Right atrium auricular region (tissue), 2 donors: Measurements from ENCODE around the gene LRRC7. TPM values are rescaled to one million over a fixed set of nuclear protein-coding genes. Genes with fewer than 3 reads are reported as not detected.

Experiments
- DNase-seq: peaks from one replicate; pipeline ENCODE4 v3.0.0-alpha.2; 2019; ENCODE audit warnings: low spot score
- H3K27ac ChIP-seq, 2 donors: fragments of 200-600 bp; sonication (generic); 1 replicate in 1 of 2; 2 replicates in 1 of 2; pipeline ENCODE4 v1.5.1; 2016 to 2019
- H3K27me3 ChIP-seq, 2 donors: fragments of 200-600 bp; sonication (generic); one replicate each; pipeline versions ENCODE4 v1.5.1 to v1.6.0; 2017 to 2019
- H3K36me3 ChIP-seq: fragments of 200-600 bp; sonication (generic); one replicate; pipeline ENCODE4 v1.5.1; 2016
- H3K4me1 ChIP-seq, 2 donors: fragments of 200-600 bp; sonication (generic); one replicate each; pipeline versions ENCODE4 v1.5.1 to v1.6.0; 2017 to 2019
- H3K4me3 ChIP-seq, 2 donors: fragments of 200-600 bp; sonication (generic); 1 replicate in 1 of 2; 2 replicates in 1 of 2; pipeline ENCODE4 v1.5.1; 2017 to 2019; ENCODE audit warnings: mild to moderate bottlenecking in 1 of 2, moderate library complexity in 1 of 2
- H3K9me3 ChIP-seq, 2 donors: fragments of 200-600 bp; sonication (generic); one replicate each; pipeline ENCODE4 v1.5.1; 2019
- CTCF ChIP-seq, 2 donors: fragments of 200-600 bp; sonication (generic); IDR thresholded peaks; one replicate each; pipeline ENCODE4 v1.5.1; 2019; ENCODE audit warnings: antibody characterized with exemption in 2 of 2
- total RNA-seq, 2 donors: library from RNA; depleted of rRNA; stranded (reverse); fragments of >200 nt; gene quantifications; one replicate each; pipeline ENCODE4 v1.1.0, GENCODE V29; 2016

The LRRC7 gene
- total RNA-seq, 2 donors from 2014 or later = 0.75 to 14.3 TPM

GRCh38 chr1:69639159-69639558, 71.4 kb downstream of the LRRC7 start:
- no peak for DNase-seq
- Histone ChIP-seq H3K9me3 (no peaks in the 10 kb centered on the region), H3K4me3 (no peak overlapping the region), H3K36me3 (no peaks in the 10 kb centered on the region), H3K27me3 (no peaks in the 10 kb centered on the region), H3K4me1 (no peaks in the 10 kb centered on the region), H3K27ac (no peak overlapping the region)
- no peak for TF ChIP-seq CTCF (IDR thresholded peaks at IDR 0.05)

GRCh38 chr1:69643266-69643665, 75.5 kb downstream of the LRRC7 start:
- Histone ChIP-seq H3K27ac (no peak overlapping the region), H3K27me3 (no peaks in the 10 kb centered on the region), H3K36me3 (no peaks in the 10 kb centered on the region), H3K9me3 (no peaks in the 10 kb centered on the region), H3K4me1 (no peaks in the 10 kb centered on the region), H3K4me3 (no peak overlapping the region)
- TF ChIP-seq CTCF (IDR thresholded peaks at IDR 0.05) = no peak
- DNase-seq = no peak

GRCh38 chr1:69645477-69645876, 77.8 kb downstream of the LRRC7 start:
- no peak for TF ChIP-seq CTCF (IDR thresholded peaks at IDR 0.05)
- no peaks in the 10 kb centered on the region for H3K27me3 ChIP-seq
- no peak for DNase-seq
- H3K27ac ChIP-seq = no peak overlapping the region
- H3K36me3 ChIP-seq = no peaks in the 10 kb centered on the region
- H3K4me3 ChIP-seq = no peak overlapping the region
- no peaks in the 10 kb centered on the region for H3K9me3 ChIP-seq
- no peaks in the 10 kb centered on the region for H3K4me1 ChIP-seq

- no peaks in the 10 kb centered on the region for H3K36me3 ChIP-seq
- H3K27ac ChIP-seq = no peak overlapping the region
- H3K9me3 ChIP-seq = no peaks in the 10 kb centered on the region
- no peaks in the 10 kb centered on the region for H3K27me3 ChIP-seq
- no peaks in the 10 kb centered on the region for H3K4me1 ChIP-seq
- H3K4me3 ChIP-seq = no peak overlapping the region
- DNase-seq = no peak
- no peak for TF ChIP-seq CTCF (IDR thresholded peaks at IDR 0.05)
Measured at GRCh38 chr1:69648486-69648885, 80.8 kb downstream of the LRRC7 start.

- Histone ChIP-seq H3K4me1 (no peaks in the 10 kb centered on the region), H3K27me3 (no peaks in the 10 kb centered on the region), H3K4me3 (no peak overlapping the region), H3K36me3 (no peaks in the 10 kb centered on the region), H3K9me3 (no peaks in the 10 kb centered on the region), H3K27ac (no peak overlapping the region)
- no peak for DNase-seq
- no peak for TF ChIP-seq CTCF (IDR thresholded peaks at IDR 0.05)
Measured at GRCh38 chr1:69649383-69649990, 81.8 kb downstream of the LRRC7 start.

- Histone ChIP-seq H3K27ac (no peak overlapping the region), H3K27me3 (no peaks in the 10 kb centered on the region), H3K4me1 (no peaks in the 10 kb centered on the region), H3K9me3 (no peaks in the 10 kb centered on the region), H3K4me3 (no peak overlapping the region), H3K36me3 (no peaks in the 10 kb centered on the region)
- no peak for DNase-seq
- no peak for TF ChIP-seq CTCF (IDR thresholded peaks at IDR 0.05)
Measured at GRCh38 chr1:69650779-69651178, 83.1 kb downstream of the LRRC7 start.
